ENCODE data around the gene RIC3.
"Not testable (repeated sequence)": the region's sequence is repeated elsewhere in the genome, so short reads cannot be mapped to it uniquely, and the experiment has no call there.

The RIC3 gene

DNA sequence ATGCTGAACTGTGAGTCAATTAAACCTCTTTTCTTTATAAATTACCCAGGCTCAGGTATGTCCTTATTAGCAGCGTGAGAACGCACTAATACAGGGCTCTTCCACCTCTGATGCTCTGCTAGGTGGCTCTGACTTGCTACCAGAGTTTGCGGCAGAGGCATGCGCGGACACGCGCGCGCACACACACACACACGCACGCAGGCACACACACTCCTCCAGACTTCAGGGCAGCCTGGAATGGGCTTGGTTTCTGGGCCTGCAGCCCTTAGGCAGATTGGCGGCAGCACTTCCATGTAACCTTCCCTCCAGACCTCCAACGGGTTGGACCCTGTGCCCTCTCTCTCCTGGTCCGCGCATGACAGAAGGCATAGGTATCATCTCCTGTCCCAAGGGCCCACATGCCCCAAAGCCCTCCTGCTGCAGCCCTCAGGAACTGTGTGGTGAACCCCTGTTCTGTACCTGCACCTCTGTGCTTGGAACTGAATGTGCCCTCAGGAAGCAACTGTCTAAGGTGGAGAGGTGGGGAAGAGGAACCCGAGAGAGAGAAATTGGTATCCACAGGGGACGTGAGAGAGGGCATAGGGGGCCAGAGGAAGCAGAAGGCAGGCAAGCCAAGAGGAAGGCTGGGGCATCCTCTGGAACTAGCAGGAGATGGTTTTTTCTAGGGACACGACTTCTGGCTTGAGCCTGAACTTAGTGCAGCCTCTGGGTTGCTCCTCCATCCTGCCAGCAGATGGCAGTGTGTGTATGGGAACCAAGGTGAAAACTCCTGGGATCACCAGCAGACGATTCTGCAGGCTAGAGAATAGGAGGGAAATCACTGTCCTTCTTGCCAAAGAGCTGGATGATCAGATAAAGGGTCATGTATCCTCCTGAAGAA is 23.4 kb upstream of the RIC3 start:
- DNase-seq (ENCODE audit: extremely low read depth in 1 of 2, low read depth in 1 of 2), result peak in 1 of 2 donors; percentile 9

DNA sequence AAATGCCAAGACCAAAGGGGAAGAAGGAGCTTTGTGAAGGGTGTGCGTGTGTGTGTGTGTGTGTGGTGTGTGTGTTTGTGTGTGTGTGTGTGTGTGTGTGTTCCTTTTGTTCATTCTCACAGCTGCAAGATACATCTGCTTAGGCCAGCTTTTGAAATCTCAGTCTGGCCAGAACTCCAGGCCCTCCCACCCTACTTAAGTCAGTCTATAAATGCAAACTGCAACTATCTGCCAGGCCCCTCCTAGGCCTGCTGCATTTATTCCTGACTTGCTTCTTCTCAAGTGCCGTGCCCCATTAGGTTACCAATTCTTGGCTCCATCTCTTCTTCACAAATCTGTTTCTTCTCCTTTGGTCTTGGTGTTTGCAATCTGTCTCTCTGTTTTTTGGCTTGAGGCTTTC is 21.6 kb upstream of the RIC3 start:
- no peak for DNase-seq (ENCODE audit: extremely low read depth in 1 of 2, low read depth in 1 of 2)

DNA sequence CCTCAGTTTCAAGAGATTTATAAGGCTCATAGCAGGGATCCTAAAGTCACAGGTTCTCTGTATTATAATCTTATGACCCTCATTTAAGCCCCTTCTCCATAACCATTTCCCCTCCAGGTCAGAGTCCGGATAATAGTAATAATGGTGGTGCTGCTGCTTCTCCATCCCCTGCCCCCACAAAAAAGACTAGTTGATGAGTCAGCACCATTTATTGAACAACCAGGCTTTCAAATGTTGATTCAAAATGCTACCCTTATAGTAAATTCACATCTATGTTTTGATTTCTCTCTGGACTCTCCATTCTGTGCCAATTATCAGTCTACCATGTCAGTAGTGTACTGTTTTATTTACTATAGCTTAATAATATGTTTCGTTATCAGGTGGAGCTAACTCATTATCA is 17.6 kb upstream of the RIC3 start:
- no peak for DNase-seq (ENCODE audit: extremely low read depth in 1 of 2, low read depth in 1 of 2)

DNA sequence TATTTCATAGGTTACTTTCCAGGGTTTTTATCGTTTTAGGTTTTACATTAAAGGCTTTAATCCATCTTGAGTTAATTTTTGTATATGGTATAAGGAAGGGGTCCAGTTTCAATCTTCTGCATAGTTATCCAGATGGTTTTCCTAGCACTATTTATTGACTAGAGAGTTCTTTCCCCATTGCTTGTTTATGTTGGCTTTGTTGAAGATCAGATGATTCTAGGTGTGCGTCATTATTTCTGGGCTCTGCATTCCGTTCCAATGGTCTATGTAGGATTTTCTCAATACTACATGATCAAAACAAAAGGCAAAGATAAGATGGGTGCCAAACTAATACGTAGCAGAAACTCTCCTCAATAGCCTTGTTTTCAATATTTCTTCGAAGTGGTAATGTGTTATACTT is 14.3 kb upstream of the RIC3 start:
- no peak for DNase-seq (ENCODE audit: extremely low read depth in 1 of 2, low read depth in 1 of 2)

DNA sequence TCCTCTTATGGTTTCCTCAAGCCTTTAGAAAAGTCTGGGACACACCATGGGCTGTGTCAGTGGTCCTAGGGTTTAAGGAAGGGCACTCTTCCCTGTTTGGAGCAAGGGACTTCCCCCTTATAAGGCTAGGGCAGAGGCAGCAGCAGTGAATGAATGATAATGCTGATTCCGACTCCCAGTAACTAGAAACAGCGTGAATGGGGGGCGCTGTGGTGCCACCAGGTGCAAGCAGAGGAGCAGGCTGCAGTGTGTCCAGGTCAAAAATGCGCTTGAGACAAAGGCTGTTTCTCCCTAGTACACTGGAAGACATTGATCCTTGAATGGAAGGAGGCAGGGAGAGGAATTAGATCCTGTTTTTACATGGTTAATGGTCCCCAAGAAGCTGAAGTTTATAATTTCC is 11.6 kb upstream of the RIC3 start:
- DNase-seq (ENCODE audit: extremely low read depth in 1 of 2, low read depth in 1 of 2), result no peak

DNA sequence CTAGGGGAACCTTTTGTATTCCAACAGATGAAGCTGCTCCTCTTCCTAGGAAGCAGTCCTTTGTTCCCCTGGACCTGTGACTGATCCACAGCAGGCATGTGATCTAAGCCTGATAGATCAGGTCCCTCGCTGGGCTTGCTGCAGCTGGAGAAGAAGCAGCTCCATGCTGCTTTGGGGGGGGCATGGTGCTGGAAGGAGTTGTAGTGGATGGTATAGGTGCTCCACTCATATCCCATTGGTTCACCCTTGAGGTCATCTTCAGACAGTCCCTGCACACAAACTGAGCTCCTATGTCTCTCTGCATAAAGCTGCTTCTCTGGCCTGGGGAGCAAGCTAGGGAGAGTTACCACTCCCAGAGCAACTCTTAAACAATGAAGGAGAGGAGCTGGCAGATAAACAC is 9.5 kb upstream of the RIC3 start:
- DNase-seq (ENCODE audit: extremely low read depth in 1 of 2, low read depth in 1 of 2), result no peak

DNA sequence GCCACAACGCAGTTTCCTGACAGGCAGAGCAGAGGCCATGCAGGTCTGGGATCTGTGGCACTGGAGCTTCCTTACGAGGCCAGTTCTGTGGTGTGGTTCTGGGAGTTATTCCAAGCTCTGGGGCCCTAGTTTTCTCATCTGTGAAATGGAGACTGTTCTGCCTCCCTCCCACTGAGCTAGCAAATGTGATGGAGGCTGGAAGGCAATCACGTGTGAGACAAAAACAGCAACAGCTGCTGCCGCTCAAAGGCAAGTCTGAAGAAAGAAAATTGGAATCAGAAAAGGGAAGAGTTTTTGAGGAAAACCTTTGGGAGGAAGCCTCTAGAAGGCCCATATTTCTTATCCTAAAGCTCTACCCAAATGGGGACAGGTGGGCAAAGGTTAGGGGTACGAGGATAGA is 8.3 kb upstream of the RIC3 start:
- DNase-seq (ENCODE audit: extremely low read depth in 1 of 2, low read depth in 1 of 2), result no peak

DNA sequence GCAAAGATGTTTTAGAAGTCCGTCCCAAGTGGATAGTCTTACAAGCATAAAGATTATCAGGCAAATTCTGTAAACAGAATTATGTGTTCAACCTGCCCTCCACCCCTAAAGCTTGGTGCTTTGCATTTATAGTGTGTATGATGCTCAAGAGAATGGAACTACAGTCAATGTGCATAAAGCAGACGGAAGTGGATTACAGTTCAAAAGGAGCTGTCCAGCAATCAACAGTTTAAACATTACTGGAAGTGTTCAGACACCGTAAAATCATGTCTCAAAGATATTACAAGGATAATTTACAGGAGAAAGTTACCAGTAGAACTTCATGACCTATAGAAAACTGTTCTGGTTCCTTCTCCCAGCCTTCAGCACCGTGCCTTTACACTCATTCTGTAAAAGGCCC is 1.0 kb downstream of the RIC3 start:
- DNase-seq (ENCODE audit: extremely low read depth in 1 of 2, low read depth in 1 of 2), result no peak

DNA sequence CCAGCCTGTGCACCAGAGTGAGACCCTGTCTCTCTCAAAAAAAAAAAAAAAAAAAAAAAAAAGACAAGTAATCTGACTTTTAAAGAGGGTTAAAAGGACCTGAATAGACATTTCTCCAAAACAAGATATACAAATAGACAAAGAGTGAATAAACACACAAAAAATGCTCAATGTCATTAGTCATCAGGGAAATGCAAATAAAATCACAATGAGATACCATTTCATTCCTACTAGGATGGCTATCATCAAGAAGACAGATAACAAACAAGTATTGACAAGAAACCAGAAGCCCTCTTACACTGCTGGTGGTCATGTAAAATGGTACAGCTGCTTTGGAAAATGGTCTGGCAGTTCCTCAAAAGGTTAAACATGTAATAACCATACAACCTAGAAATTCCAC is 4.1 kb downstream of the RIC3 start:
- DNase-seq (ENCODE audit: extremely low read depth in 1 of 2, low read depth in 1 of 2), result no peak

DNA sequence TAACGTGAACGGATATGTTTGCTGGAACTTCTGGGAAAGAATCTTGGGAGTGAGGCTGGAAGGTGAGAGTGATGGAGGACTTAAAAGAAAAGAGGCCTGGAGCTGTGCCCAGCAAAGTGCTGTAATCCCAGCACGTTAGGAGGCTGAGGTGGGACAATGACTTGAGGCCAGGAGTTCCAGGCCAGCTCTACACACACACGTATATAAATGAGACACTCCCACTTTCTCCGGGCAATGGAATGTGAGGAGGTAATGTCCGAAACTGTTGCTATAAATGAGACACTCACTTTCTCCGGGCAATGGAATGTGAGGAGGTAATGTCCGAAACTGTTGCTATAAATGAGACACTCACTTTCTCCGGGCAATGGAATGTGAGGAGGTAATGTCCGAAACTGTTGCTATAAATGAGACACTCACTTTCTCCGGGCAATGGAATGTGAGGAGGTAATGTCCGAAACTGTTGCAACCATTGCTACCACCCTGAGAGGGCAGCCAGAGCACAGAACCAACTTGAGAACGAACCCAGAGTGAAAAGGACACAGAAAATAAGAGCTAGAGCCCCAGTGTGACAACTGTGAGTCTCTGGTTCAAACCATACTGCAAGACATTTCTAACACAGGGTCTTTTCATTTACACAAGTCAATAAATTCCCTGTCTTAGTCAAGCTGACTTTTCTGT is 7.1 kb downstream of the RIC3 start:
- DNase-seq (ENCODE audit: extremely low read depth in 1 of 2, low read depth in 1 of 2), result not testable (repeated sequence)

DNA sequence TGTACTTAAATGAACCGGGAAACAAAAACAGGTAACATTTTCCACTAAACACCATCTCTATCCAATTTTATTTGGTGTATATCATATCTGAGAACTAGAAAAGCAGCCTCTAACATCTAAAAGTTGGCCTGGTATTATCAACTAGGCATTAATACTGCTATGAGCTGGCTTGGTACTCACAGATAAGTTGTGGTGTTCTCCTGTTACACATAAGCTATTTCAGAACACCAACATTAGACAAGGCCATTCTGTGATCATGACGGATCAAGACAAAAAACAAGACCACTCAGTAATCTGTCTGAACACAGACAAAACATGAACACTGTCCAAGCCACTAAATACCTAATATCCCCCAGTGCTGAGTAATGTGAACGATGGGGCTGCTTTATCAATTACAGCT is 11.9 kb downstream of the RIC3 start:
- DNase-seq (ENCODE audit: extremely low read depth in 1 of 2, low read depth in 1 of 2), result no peak

DNA sequence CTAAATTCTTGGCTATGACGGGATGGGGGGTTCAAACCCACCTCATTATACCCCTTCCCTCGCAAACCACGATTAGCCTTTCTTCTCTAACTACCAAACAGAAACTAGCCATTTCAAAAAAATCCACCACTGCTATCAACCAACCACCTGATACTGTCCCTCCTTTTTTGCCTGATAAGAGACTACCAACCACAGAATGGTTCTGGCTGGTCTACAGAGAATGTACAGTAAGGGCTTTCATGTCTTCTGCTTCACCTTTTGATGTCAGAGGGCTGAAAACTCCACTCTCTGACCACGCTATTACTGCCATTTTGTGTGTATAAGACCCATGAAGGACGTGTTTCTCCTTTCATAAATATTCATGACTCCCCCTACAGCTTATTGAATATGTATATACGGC is 19.1 kb downstream of the RIC3 start:
- DNase-seq (ENCODE audit: extremely low read depth in 1 of 2, low read depth in 1 of 2), result no peak

DNA sequence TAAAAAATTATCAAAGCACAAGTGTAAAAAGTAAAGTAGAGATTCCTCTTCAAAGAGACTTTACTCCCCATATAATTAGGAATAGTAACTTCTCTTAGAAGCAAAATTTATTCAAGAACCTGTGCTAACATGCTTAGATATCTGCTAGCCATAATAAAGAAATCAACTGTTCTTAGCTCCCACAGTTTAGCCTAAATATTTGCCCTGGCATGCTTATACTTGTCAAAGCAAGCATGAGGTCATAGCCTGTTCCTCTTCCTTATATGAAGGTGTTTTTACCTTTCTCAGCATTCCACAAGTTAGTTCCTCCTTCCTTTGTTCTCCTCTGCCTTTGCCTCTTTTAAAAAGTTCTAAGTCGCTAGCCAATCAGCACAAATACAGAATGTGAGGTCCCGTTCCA is 30.3 kb downstream of the RIC3 start:
- DNase-seq (ENCODE audit: extremely low read depth in 1 of 2, low read depth in 1 of 2), result no peak

DNA sequence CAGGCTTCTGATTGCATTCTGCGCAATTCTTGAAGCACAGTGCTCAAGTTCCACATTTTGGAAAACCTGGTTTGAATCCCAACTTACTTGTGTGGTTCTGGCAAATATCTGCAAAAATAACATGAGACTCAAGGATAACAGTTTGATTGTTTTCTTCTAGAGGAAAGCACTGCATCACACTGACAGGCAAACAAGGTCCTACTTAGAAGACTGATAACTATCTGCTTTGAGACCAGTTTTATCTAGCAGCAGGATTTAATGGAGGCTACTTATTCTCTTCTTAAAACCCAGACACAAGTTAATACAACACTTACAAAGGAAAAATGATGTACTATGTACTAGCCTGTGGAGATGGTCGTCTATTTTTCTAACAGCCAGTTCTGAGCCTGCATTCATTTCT is 41.4 kb downstream of the RIC3 start:
- DNase-seq (ENCODE audit: extremely low read depth in 1 of 2, low read depth in 1 of 2), result no peak

DNA sequence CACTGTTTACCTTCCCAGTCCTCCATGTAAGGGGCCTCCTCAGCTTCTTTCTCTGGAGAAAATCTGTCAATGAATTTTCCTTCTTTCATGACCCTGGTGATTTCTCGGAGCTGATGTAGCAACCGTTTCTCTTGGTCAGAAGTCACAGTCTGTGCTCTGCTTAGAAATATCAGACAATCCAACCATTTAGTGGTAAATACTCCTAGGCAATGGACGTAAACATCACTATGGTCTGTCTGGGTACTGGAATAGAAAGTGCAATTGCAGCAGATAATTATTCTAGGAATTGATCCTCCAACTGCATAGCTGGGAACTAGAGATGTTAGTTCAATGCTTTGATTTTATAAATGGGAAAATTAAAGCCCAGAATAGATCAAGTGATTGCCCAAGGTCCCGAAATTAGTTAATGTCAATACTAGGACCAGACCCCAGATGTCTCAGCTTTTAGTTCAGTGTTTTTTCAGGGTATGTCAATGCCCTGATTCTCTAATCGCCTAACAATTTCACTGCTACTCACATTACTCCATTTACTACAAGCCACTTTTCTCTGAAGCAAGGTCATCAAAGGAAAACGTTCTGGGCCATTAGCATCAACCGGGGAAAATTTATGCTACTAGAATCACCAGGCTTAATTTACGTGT is 42.1 kb downstream of the RIC3 start:
- DNase-seq (ENCODE audit: extremely low read depth in 1 of 2, low read depth in 1 of 2), result no peak

DNA sequence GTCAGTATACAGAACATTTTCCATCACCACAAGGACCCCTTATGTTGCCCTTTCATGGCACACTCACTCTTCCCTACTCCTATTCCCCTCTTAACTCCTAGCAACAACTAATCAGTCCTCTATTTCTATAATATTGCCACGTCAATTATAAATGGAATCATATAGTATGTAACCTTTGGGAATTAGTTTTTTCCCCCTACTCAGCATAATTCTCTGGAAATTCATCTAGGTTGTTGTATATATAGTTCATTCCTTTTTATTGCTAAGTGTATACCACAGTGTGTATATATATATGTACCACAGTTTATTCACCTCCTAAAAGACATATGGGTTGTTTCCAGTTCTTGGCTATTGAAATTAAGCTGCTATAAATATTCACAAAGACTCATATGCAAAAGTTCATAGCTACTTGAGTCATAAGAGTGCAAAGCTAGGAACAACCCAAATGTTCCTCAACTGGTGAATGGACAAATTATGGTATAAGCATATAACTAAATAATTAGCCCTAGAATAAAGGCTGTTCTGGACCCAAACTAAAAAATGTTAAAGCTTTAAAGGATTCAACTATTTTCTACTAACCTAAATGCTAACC is 46.6 kb downstream of the RIC3 start:
- no peak for DNase-seq (ENCODE audit: extremely low read depth in 1 of 2, low read depth in 1 of 2)

DNA sequence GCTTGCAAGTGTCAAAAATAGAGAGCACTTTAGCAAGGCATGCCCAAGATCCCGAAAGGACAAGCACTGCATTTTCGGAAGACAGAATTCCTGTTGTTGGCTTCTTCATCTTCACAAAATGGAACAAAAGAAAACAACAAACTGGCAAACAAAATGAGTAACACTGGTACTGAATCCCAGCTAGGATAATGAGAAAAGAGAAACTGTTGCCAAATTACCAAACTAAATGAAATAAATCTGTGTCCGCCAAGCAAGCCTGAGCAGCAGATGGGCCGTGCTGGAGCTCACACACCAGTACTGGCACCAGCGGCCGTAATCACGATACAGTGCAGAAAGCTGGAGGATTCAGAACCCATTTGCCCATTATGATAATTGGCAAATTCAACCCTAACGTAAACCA is 57.2 kb downstream of the RIC3 start:
- no peak for DNase-seq (ENCODE audit: extremely low read depth in 1 of 2, low read depth in 1 of 2)

DNA sequence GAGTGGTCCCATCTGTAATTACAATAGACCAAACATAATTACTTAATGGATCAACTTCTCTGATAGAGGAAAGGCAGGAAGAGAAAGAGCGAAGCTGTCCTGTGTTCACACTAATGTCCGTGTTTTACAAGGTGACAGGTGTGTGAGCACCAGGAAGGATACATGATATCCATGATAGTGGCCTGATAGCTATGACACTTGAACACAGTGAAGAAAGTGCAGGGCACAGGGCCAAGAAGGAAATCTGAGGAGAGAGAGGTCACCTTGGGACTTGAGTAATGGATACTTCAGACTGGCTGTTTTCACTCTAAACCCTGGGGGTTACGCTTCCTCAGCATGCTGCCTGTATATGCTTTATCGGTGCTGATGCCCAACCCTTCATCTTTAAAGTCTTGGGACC is 58.4 kb downstream of the RIC3 start:
- no peak for DNase-seq (ENCODE audit: extremely low read depth in 1 of 2, low read depth in 1 of 2)

DNA sequence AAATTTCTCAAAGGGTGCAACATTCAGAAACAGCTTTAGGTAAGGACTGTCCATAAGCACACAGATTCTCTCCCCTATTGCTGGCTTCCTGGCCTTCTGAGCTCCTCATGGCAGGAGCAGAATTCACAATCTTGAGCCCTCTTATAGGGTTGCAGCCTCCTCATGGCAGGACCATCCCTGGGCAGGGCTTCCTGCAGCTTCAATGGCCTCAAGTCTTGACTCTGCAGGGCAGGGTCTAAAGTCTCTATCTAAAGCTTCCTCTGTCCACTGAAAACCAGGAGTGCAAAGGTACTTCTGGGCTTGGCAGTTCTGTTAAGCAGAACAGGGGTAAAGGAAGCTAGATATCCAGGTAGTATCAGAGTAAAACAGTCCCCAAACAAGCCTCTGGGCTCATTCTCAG is 59.1 kb downstream of the RIC3 start:
- DNase-seq (ENCODE audit: extremely low read depth in 1 of 2, low read depth in 1 of 2), result no peak

DNA sequence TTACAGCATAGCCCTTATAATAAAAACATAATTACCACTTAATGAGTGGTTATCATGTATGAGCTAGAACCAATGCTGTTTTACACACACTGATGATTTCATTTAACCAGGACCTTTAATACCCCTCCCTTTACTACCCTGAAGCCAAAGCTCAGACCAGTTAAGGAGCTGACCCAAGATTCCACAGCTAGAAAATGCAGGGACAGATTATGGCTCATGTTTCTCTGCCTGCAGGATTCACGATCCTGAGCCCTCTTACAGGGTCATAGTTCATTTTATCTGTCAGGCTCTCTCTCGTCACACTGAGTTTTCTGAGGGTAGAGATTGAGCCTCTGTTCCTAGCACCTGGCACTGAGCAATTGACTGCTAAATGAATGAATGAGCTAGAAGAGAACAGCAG is 60.4 kb downstream of the RIC3 start:
- DNase-seq (ENCODE audit: extremely low read depth in 1 of 2, low read depth in 1 of 2), result no peak

DNA sequence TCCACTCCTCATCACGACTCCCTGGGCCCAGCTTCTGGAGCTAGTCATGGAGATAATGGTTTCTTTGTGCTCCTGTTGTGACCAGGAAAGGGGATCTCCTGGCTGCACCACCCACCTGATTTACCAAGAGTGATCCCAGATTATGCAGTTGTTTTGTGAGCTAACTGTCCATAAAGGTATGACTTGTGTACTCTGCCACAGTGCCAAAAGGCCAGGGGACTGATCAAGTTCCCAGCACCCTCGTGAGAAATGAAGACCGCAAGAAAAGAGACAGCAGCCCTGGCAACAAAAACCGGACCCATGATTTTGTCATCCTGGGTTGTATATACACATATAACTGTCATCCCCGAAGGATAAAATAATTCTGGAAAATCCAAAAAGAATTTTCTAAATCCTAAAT is 61.2 kb downstream of the RIC3 start:
- no peak for DNase-seq (ENCODE audit: extremely low read depth in 1 of 2, low read depth in 1 of 2)

DNA sequence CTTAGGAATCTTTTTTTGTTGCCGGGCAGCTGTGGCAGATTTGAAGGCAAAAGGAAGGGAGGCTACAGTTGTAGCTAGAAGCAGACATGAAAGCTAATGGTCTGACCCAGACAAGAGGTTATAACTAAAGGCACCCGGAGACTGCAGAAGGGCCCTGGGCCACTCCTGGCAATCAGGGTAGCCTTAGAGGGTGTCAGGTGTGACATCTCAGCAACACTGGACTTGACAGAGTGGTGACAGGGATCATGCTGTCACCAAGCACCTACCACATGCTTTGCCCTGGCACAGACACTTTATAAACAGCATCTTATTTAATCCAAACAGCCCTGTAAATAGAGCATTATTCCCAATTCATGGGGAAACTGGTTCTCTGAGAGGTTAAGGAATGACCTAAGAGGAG is 62.1 kb downstream of the RIC3 start:
- DNase-seq (ENCODE audit: extremely low read depth in 1 of 2, low read depth in 1 of 2), result no peak

All from stimulated activated CD8-positive, alpha-beta memory T cell treated with anti-CD3 and anti-CD28 coated beads, Interleukin-7, amount 100 ng/mL, for 48 hours (primary cell).